Neural crest cell (in vitro differentiated cells): ENCODE measurements around the gene AMHR2. TPM values are rescaled to one million over a fixed set of nuclear protein-coding genes. Genes with fewer than 3 reads are reported as not detected.
A peak's percentile ranks its signal among the peaks of the same experiment; 100 is the strongest.
"Not testable (repeated sequence)": the region's sequence is repeated elsewhere in the genome, so short reads cannot be mapped to it uniquely, and the experiment has no call there.

Experiments used
- DNase-seq: peaks from one replicate; pipeline ENCODE4 v3.0.0; 2021; ENCODE audit warnings: low read depth, mixed read lengths, low spot score
- H3K27ac Mint-ChIP-seq: one replicate; pipeline ENCODE4 v1.8.0; 2021; ENCODE audit warnings: mild to moderate bottlenecking, mixed read lengths; ENCODE audit not compliant: unreplicated experiment
- H3K27me3 Mint-ChIP-seq: 2 replicates; pipeline ENCODE4 v1.8.0; 2021; ENCODE audit warnings: low read depth, mild to moderate bottlenecking, mixed read lengths
- H3K36me3 Mint-ChIP-seq: 2 replicates; pipeline ENCODE4 v1.8.0; 2021; ENCODE audit warnings: low read depth, mild to moderate bottlenecking, mixed read lengths
- H3K4me1 Mint-ChIP-seq: 2 replicates; pipeline ENCODE4 v1.8.0; 2021; ENCODE audit warnings: mixed read lengths
- H3K4me3 Mint-ChIP-seq: one replicate; pipeline ENCODE4 v1.8.0; 2021; ENCODE audit warnings: mild to moderate bottlenecking, mixed read lengths
- H3K9me3 Mint-ChIP-seq: 2 replicates; pipeline ENCODE4 v1.8.0; 2021; ENCODE audit warnings: mixed read lengths
- total RNA-seq: library from RNA; stranded (reverse); gene quantifications from 2 replicates; pipeline ENCODE4 v1.2.1, GENCODE V29; 2021
- TF ChIP-seq, protein P1 (sequence below): fragments of 200-600 bp; sonication (generic); conservative IDR thresholded peaks from 2 replicates; pipeline ENCODE4 v1.5.0; 2021; ENCODE audit warnings: antibody characterized with exemption, mild to moderate bottlenecking

AMHR2 gene
- total RNA-seq, 1 donor from 2014 or later, result not detected

DNA sequence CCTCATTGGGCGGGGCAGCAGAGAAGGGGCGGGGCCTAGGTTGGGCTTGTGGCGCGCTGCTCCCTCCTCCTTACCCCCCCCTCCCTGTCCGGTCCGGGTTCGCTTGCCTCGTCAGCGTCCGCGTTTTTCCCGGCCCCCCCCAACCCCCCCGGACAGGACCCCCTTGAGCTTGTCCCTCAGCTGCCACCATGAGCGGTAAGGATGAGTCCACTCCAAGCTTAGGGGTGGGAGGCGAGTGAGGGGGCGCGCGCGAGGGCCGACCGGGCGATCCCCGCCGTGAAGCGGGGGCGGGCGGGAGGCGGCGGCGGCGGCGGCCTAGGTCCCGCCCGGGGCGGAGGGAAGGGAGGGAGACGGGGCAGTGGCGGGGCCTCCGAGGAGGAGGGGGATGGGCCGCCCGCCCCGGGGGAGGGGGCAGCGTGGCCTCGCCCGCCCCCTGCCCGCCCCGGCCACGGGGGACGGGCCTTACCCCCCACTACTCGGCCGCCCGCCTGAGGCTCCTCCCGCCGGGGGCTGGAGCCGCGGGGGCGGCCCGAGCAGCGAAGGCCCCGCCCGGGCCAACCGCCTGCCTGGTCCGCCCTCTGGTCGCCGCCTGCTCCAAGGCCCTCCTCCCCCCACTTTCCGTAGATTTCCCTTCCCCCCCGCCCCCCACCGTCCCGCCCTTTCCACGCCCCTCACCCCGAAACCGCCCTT lies 43.4 kb upstream of the AMHR2 start, which contains the start of gene SP1:
Gene SP1 (plus strand): TSS at position 73 of the 690 bp plus-strand sequence. CDS start 116 bp downstream, at position 189.
- TF ChIP-seq, protein P1, sequence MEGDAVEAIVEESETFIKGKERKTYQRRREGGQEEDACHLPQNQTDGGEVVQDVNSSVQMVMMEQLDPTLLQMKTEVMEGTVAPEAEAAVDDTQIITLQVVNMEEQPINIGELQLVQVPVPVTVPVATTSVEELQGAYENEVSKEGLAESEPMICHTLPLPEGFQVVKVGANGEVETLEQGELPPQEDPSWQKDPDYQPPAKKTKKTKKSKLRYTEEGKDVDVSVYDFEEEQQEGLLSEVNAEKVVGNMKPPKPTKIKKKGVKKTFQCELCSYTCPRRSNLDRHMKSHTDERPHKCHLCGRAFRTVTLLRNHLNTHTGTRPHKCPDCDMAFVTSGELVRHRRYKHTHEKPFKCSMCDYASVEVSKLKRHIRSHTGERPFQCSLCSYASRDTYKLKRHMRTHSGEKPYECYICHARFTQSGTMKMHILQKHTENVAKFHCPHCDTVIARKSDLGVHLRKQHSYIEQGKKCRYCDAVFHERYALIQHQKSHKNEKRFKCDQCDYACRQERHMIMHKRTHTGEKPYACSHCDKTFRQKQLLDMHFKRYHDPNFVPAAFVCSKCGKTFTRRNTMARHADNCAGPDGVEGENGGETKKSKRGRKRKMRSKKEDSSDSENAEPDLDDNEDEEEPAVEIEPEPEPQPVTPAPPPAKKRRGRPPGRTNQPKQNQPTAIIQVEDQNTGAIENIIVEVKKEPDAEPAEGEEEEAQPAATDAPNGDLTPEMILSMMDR, result no peak
- Mint-ChIP-seq H3K4me3 (peak within 1 kb of the TSS; percentile 97), H3K9me3 (no peaks in the 10 kb centered on the region), H3K4me1 (peaks cover 31% of the 10 kb centered on the region), H3K36me3 (peaks cover 8% of the 10 kb centered on the region), H3K27ac (peak within 1 kb of the TSS; percentile 19), H3K27me3 (no peaks in the 10 kb centered on the region)
- DNase-seq, result peak; percentile 63

DNA sequence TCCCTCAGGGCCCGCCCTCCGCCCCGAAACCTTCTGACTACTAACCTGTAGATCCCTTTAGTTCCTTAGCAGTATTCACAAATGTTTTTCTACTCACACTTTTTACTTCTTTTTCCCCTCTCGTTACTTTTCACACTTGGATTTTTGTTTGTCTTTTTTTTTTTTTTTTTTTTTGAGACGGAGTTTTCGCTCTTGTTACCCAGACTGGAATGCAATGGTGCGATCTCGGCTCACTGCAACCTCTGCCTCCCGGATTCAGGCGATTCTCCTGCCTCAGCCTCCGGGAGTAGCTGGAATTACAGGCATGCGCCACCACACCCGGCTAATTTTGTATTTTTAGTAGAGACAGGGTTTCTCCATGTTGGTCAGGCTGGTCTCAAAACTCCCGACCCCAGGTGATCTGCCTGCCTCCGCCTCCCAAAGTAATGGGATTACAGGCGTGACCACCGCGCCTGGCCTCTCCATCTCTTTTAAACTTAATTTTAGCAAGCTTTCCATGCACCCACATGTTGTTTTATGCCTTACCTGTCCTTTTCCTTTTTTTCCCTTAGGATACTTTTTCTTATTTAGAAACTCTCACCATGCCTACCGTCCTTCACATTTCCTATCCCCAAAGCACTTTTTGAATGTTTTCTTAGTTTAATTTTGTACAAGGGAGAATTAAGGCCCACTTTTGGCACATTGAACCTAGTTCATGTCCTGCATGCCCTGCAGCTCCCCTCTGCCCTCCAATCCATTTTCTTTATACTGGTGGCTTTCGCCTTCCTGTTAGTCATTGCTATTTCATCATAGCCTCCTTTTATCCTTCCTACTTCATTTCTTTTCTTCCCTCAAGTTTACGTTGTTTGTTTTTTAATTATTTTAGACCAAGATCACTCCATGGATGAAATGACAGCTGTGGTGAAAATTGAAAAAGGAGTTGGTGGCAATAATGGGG lies 42.6 kb upstream of the AMHR2 start:
- H3K4me3 Mint-ChIP-seq, result peak overlapping the region; percentile 97

DNA sequence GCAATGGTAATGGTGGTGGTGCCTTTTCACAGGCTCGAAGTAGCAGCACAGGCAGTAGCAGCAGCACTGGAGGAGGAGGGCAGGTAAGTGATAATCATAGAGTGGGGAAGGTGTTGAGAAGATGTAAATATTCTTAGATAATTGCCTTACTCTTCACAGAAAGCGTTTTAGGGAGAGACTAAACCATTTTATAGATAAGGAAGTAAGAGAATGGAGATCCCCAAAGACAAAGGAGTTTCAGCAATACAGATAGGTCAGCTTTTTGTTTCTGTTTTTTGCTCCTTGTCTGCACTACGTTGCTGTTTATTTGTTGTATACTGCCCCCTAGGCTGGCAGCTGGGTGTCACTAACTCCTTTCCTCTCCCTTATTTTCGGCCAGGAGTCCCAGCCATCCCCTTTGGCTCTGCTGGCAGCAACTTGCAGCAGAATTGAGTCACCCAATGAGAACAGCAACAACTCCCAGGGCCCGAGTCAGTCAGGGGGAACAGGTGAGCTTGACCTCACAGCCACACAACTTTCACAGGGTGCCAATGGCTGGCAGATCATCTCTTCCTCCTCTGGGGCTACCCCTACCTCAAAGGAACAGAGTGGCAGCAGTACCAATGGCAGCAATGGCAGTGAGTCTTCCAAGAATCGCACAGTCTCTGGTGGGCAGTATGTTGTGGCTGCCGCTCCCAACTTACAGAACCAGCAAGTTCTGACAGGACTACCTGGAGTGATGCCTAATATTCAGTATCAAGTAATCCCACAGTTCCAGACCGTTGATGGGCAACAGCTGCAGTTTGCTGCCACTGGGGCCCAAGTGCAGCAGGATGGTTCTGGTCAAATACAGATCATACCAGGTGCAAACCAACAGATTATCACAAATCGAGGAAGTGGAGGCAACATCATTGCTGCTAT lies 41.7 kb upstream of the AMHR2 start:
- H3K9me3 Mint-ChIP-seq, result no peaks in the 10 kb centered on the region
- H3K27ac Mint-ChIP-seq, result peak overlapping the region; percentile 7
- H3K4me3 Mint-ChIP-seq, result peak overlapping the region; percentile 97
- H3K27me3 Mint-ChIP-seq, result no peaks in the 10 kb centered on the region
- DNase-seq, result peak; percentile 22
- peaks cover 36% of the 10 kb centered on the region for H3K4me1 Mint-ChIP-seq
- peaks cover 13% of the 10 kb centered on the region for H3K36me3 Mint-ChIP-seq
- TF ChIP-seq, protein P1, result peak; percentile 59

More for the DNA sequence above, 42.6 kb upstream of the AMHR2 start:
- no peaks in the 10 kb centered on the region for H3K9me3 Mint-ChIP-seq
- H3K27me3 Mint-ChIP-seq, result no peaks in the 10 kb centered on the region
- peaks cover 33% of the 10 kb centered on the region for H3K4me1 Mint-ChIP-seq
- H3K27ac Mint-ChIP-seq, result peak overlapping the region; percentile 19
- DNase-seq, result no peak
- TF ChIP-seq, protein P1, result no peak
- peaks cover 11% of the 10 kb centered on the region for H3K36me3 Mint-ChIP-seq

DNA sequence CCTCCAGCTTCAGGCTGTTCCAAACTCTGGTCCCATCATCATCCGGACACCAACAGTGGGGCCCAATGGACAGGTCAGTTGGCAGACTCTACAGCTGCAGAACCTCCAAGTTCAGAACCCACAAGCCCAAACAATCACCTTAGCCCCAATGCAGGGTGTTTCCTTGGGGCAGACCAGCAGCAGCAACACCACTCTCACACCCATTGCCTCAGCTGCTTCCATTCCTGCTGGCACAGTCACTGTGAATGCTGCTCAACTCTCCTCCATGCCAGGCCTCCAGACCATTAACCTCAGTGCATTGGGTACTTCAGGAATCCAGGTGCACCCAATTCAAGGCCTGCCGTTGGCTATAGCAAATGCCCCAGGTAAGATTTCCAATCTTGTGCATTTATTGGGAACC lies 40.4 kb upstream of the AMHR2 start:
- DNase-seq, result no peak
- peaks cover 13% of the 10 kb centered on the region for H3K36me3 Mint-ChIP-seq
- peaks cover 46% of the 10 kb centered on the region for H3K4me1 Mint-ChIP-seq
- TF ChIP-seq, protein P1, result no peak
- H3K9me3 Mint-ChIP-seq, result no peaks in the 10 kb centered on the region
- peak overlapping the region; percentile 97 for H3K4me3 Mint-ChIP-seq
- H3K27me3 Mint-ChIP-seq, result no peaks in the 10 kb centered on the region
- no peak overlapping the region for H3K27ac Mint-ChIP-seq

DNA sequence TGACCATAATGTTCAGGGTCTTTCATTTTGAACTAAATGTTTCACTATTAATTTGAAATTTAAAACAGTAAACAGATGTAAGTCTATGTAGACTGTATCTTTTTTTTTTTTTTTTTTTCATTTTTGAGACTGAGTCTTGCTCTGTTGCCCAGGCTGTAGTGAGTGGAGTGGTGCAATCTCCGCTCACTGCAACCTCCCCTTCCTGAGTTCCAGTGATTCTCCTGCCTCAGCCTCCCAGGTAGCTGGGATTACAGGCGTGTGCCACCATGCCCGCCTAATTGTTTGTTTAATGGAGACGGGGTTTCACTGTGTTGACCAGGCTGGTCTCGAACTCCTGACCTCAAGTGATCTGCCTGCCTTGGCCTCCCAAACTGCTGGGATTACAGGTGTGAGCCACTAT lies 37.3 kb upstream of the AMHR2 start:
- not testable (repeated sequence) for DNase-seq, H3K9me3 Mint-ChIP-seq, H3K27me3 Mint-ChIP-seq, H3K27ac Mint-ChIP-seq
- H3K36me3 Mint-ChIP-seq, result peaks cover 13% of the 10 kb centered on the region
- peaks cover 56% of the 10 kb centered on the region for H3K4me1 Mint-ChIP-seq
- H3K4me3 Mint-ChIP-seq, result peak overlapping the region; percentile 72
